Inflammatory macrophage treated with lipopolysaccharide for 1 hour (primary cell): ENCODE measurements around the gene SPAAR.
A peak's percentile ranks its signal among the peaks of the same experiment; 100 is the strongest.

Source experiments
- DNase-seq, 2 donors: peaks; one replicate each; pipeline ENCODE4 v3.0.0-alpha.2; 2020 to 2022

SPAAR gene

DNA sequence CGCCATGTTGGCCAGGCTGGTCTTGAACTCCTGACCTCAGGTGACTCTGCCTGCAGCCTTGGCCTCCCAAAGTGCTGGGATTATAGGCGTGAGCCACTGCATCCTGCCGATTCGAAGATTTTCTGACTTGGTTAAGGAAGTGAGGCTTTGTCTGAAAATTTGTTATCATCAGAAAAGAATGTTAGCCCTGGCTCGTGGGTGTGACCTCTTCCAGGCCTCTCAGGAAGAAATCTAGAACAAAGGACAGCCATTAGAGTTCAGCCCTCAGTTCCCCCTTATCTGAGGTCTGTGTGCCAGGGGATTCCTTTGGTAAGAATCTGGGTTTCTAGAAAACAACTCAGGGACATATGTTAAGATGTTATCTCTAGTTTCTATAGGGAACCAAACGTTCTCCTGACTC is 42.4 kb downstream of the SPAAR start:
- DNase-seq, result no peak

DNA sequence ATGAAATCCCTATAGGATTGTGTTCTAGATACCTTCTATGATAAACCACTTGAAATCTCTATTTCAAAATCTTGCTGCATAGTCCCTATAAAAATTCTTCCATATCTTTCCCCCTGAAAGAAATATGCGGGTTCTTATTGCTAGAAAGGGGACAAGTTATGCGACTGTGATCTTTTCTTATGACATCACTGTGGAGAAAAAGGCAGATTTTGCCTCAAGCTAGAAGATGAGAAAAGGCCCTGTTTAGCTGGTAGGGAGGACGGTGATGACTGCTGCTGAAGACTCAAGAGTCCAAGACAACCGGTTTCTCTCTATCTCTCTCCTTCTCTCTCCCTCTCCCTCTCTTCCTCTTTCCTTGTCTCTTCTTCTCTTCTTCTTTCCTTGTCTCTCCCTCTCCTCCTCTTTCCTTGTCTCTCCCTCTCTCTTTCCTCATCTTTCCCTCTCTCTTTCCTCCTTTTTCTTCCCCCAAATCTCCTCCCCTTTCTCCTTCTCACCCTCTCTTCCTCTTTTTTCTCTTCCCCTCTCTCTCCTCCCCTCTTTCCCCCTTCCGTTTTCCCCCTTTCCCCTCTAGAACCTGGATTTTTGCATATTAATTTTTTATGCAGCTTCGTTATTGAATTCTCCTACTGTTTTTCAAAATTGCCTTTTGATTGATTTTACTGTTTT is 43.4 kb downstream of the SPAAR start:
- no peak for DNase-seq

DNA sequence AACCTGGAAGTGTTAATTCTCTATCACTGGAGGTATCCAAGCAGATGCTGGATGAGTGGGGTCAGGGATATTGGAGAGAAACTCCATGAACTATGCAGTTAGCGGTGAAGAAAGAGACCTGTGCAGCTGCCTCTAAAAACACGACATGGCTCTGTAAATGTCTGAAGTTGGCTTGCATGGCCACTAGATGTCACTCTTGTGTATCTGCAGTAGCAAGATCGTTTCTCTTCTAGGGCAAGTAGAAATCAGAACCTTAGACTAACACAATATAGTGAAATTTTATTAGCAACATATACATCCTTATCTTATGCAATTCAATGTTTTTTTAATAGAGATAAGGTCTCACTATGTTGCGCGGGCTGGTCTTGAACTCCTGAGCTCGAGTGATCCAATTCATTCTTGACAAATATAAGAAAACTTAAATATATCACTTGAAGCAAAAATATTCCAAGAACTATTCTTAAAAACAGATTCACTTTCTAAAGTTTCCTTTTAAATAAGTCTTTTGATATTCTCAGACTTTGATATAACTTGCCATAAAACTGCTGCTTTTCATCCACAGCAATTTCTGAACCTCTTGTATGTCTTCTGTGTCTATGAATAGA is 45.8 kb downstream of the SPAAR start:
- DNase-seq, result peak; percentile 47 to 79

DNA sequence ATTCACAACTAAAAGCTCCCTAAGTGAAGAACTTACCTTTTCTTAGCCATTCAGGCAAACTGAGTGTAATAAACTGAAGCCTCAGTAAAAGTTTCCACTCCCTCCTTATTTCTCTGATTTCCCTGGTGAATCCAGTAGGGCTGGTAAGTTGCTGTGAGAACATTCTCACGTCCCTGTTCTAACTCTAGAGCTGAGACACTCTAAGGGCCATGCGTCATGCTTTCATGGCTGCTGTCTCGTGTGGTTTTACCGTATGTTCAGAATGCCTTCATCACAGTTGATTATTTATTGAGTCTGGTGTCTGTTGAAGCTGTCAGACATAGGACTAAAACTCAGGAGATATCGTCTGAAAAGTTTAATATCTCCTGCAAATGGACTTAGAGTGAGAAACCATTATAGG is 47.4 kb downstream of the SPAAR start:
- DNase-seq, result no peak

DNA sequence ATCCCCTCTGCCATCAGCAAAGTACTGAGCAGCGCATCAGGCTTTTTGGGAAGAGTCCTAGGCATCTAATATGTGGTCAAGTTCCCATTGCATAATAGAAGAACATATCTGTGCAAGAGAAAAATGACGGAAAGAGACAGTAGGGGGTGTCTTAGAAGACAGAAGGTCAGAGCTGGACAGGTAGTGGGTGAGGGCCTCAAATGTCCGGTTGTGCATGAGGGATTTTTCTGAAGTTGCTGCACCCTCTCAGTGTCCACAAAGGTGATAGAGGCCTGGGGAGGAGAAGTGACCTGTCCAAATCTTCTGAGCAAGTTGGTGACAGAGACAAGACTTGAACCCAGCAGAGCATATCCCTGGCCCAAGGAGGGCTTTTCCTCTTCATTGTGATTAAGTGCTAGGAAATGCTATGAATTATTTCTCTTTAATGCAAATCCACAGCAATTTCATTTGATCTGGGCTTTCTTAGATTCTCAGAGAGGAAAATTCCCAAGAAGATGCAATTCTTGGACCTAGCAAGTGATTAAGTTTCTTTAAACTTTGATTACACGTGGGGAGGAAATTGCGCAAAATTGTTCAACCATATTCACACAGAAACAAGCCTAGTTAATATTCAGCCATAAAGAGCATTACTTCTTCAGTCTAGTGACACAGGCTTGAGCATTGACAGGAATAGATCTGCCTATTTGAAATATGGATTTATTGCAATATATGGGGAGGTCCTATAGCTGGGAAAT is 49.0 kb downstream of the SPAAR start, which contains the start of gene OR2S2:
TSS of gene OR2S2 (minus strand) at position 51 of the 734 bp plus-strand sequence. CDS start 56 bp downstream, outside the sequence.
- peak in 1 of 2 donors; percentile 6 for DNase-seq

DNA sequence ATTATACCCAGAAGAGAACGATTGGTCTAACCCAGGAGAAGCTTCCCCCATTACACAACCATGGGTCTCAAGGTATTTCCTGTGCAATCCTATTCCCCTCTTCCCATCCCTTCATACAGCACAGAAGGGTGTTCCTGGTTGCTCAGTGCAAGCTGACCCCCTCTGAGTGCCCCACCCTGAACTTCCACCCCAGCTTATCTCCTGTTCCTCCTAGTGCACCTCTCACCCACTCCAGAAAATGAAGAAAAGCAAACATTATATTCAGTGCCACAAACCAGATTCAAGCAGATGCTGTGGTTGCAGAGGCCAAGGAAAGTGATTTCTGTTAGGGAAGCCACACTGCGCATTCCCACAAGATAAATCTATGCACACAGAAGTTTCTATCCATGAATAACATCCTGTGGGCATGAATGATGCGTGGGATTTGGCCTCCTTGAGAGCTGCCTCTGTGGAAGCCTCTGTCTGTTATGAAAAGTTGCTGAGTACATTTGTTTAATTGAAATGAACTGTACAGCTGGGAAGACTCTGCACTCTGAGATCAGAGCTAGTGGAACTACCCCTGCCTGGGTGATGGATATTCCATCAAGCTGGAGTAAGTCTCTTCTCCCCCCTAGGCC is 50.9 kb downstream of the SPAAR start:
- no peak for DNase-seq
